GM21717 (cell line): ENCODE data around the gene NHSL1.

ENCODE experiments used
- ATAC-seq: cut with Tn5 transposase; IDR thresholded peaks from one replicate; pipeline ENCODE4 v1.9.1; 2021; ENCODE audit warnings: mild to moderate bottlenecking, moderate library complexity; ENCODE audit not compliant: unreplicated experiment

NHSL1 gene

GRCh38 chr6:138405816-138406413 lies 93.4 kb downstream of the NHSL1 start:
- ATAC-seq: no peak

GRCh38 chr6:138404666-138405337 lies 94.5 kb downstream of the NHSL1 start:
- no peak for ATAC-seq

- ATAC-seq: peak; percentile 85
Observed at GRCh38 chr6:138403801-138404665, 95.3 kb downstream of the NHSL1 start, which contains the start of gene HEBP2. Gene HEBP2 (plus strand): TSS chr6:138404223. CDS start chr6:138404496, 273 bp downstream.

DNA sequence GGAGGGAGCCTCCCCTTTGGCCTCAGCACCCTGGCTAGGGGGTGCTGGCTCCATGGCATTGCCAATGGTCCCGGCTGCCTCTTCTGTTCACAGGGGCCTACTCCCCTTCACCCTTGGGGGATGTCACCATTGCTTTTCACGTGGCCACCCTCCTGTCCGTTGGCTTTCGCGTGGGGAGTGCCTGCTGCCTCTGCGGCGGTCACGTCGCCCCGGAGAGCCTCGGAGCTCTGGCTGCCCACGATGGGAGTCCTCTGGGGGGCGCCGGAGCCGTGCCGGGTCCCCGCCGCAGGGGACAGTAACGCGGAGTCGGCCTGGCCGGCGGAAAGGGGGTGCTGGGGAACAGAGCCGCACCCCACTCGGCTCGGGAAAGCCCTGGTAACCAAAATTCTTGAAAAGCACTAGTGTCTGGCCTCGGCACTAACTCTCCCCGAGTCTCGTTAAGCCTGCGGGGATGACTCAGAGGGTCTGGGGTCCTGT lies 95.9 kb downstream of the NHSL1 start:
- ATAC-seq: no peak

DNA sequence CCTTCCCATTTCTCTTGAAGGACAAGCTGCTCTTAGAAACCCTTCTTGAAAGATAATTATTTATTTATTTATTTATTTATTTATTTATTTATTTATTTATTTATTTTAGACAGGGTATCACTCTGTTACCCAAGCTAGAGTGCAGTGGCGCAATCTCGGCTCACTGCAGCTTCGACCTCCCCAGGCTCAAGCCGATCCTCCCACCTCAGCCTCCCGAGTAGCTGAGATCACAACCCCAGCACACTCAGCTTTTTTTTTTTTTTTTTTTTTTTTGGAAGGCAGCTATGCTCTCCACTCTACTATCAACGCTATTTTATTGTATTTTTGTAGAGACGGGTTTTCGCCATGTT lies 96.5 kb downstream of the NHSL1 start:
- no peak for ATAC-seq

DNA sequence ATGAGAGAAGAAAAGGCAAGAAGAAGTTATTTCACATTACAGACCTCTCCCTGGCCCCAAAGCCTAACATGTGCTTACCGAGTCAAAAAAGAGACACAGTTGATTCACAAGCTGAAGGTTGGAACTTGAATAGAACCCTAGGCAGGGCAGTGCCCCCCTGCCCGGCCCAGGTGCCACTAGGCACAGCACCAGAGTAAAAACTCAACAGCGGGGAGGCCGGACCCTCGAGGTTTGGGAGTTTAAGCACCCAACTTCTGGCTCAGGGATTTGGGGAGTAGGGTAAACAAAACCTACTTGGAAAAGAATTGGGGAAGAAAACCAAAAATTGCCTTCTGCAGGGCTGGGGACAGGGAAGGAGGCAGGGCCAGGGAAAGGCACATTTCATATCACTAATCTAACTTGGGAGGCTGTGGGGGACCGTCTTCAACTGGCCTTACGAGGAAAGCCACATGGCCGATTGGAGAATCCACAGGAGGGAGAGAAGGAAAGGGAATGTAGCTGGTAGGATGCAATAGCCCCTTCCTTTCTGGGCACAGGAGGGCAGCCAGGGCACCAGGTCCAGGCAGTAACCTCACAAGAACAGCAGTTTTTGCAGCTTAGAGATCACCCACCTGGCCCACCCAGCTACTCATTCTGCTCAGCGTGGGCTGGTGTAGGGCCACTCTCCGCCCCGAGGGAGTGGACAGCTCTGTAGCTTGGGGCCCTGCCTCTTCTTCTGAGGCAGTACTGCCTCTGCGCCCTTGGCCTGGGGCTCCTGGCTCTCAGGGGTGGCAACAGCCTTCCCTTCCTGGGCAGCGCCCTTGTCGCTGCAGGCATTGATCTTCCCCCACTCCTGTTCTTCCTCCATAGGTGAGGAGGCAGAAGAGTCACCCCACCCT lies 97.1 kb downstream of the NHSL1 start:
- ATAC-seq: no peak

GRCh38 chr6:138400326-138400725 lies 99.0 kb downstream of the NHSL1 start:
- no peak for ATAC-seq

- no peak for ATAC-seq
Observed at GRCh38 chr6:138397128-138398122, 101.9 kb downstream of the NHSL1 start.

- ATAC-seq: no peak
Observed at GRCh38 chr6:138396709-138397108, 102.6 kb downstream of the NHSL1 start.

- no peak for ATAC-seq
Observed at GRCh38 chr6:138393871-138394783, 105.2 kb downstream of the NHSL1 start.

- ATAC-seq: no peak
Observed at GRCh38 chr6:138389551-138389950, 109.7 kb downstream of the NHSL1 start.

GRCh38 chr6:138387577-138388368 lies 111.5 kb downstream of the NHSL1 start:
- ATAC-seq: no peak

GRCh38 chr6:138386897-138387296 lies 112.4 kb downstream of the NHSL1 start:
- ATAC-seq: no peak

- no peak for ATAC-seq
Observed at GRCh38 chr6:138383776-138384175, 115.5 kb downstream of the NHSL1 start.

- no peak for ATAC-seq
Observed at GRCh38 chr6:138382498-138383265, 116.6 kb downstream of the NHSL1 start.

DNA sequence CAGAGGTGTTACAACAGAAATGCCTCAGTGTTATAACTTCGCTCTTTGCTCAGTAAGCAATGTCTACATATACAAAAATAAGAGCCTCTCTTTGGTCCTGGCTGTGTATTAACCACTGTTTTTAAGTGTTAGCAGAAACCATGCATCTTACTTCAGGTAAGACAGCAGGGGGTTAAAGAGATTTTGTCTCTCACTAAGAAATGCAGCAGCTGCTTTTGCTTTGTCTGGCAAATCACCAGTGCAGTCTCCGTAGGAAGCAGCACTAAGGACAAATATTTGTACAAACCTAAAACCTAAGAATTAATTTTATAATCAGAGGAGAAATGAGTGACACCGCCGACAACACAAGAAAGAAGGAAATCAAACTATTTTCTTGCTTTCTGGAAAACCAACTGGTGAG lies 120.8 kb downstream of the NHSL1 start:
- ATAC-seq: no peak

DNA sequence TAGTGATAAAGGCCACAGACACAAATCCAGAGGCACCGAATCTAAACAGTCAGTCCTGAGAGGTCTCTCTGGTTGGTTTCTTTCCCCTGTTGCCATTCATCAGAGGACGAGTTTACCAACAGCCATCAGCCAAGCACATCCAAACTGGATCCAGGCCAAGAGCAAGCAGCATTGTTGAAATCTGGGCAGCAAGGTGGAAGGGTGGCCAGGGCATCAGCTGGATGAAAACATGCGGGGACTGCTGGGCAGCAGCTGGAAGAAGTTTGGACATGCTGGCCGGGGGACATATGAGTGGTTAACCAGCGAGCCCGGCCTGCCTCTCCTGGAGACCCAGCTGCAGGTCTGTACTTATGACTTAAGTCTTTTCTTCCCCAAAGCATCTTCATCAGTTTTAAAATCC lies 121.5 kb downstream of the NHSL1 start, which contains the start of gene SMIM28:
Gene SMIM28, plus strand, starts transcription at position 62 of the 400 bp plus-strand sequence. Its CDS starts 168 bp downstream, at position 230.
- ATAC-seq: no peak
